Superior temporal gyrus (tissue), 1 donor: Measurements from ENCODE around the gene PCID2.

Experiments
- DNase-seq: peaks from one replicate; pipeline ENCODE4 v3.0.0-alpha.2; 2016; ENCODE audit errors: extremely low spot score

Gene PCID2

GRCh38 chr13:113187883-113188665 is 20.4 kb downstream of the PCID2 start:
- DNase-seq = no peak

GRCh38 chr13:113187263-113187669 is 21.2 kb downstream of the PCID2 start:
- peak; percentile 74 for DNase-seq

- DNase-seq = no peak
Observed at GRCh38 chr13:113186061-113186900, 22.2 kb downstream of the PCID2 start.

- no peak for DNase-seq
Observed at GRCh38 chr13:113184568-113185440, 23.7 kb downstream of the PCID2 start.

- DNase-seq = peak; percentile 35
Observed at GRCh38 chr13:113183450-113184129, 24.9 kb downstream of the PCID2 start.

- no peak for DNase-seq
Observed at GRCh38 chr13:113182046-113182445, 26.4 kb downstream of the PCID2 start.

GRCh38 chr13:113179374-113180230 is 28.9 kb downstream of the PCID2 start:
- no peak for DNase-seq

- DNase-seq = no peak
Observed at GRCh38 chr13:113178896-113179167, 29.6 kb downstream of the PCID2 start.

- DNase-seq = no peak
Observed at GRCh38 chr13:113178070-113178895, 30.2 kb downstream of the PCID2 start.

GRCh38 chr13:113176822-113177221 is 31.6 kb downstream of the PCID2 start:
- DNase-seq = no peak

- DNase-seq = no peak
Observed at GRCh38 chr13:113176280-113176679, 32.2 kb downstream of the PCID2 start.

GRCh38 chr13:113172419-113172926 is 36.0 kb downstream of the PCID2 start:
- no peak for DNase-seq

GRCh38 chr13:113171250-113172125 is 37.0 kb downstream of the PCID2 start:
- DNase-seq = no peak

GRCh38 chr13:113170511-113170910 is 38.0 kb downstream of the PCID2 start:
- DNase-seq = no peak

GRCh38 chr13:113169277-113170272 is 38.9 kb downstream of the PCID2 start:
- DNase-seq = no peak

- DNase-seq = no peak
Observed at GRCh38 chr13:113168211-113168610, 40.3 kb downstream of the PCID2 start.

- no peak for DNase-seq
Observed at GRCh38 chr13:113167575-113167974, 40.9 kb downstream of the PCID2 start.
